GM23338 (cell line): Measurements from ENCODE around the gene IFITM10.

Experiments used
- CREB1 ChIP-seq: fragments of 250-450 bp; sonication (Bioruptor Pico); IDR thresholded peaks from 2 replicates; pipeline ENCODE4 v1.5.0; 2020; ENCODE audit warnings: low read depth, mild to moderate bottlenecking, moderate library complexity
- EZH2 ChIP-seq: fragments of 200-600 bp; sonication (generic); IDR thresholded peaks from one replicate; pipeline ENCODE4 v1.8.0; 2017; ENCODE audit warnings: antibody characterized with exemption, mild to moderate bottlenecking, low read depth; ENCODE audit not compliant: unreplicated experiment
- EZH2phosphoT487 ChIP-seq: fragments of 200-600 bp; sonication (generic); IDR thresholded peaks from one replicate; pipeline ENCODE4 v1.8.1; 2018; ENCODE audit warnings: antibody characterized with exemption; ENCODE audit not compliant: unreplicated experiment
- JUNB ChIP-seq: IDR thresholded peaks from one replicate; pipeline ENCODE4 v1.6.1; 2016; ENCODE audit warnings: antibody characterized with exemption; ENCODE audit not compliant: unreplicated experiment
- NANOG ChIP-seq: IDR thresholded peaks from 2 replicates; pipeline ENCODE4 v1.6.1; 2016; ENCODE audit warnings: antibody characterized with exemption, borderline replicate concordance
- POLR2AphosphoS5 ChIP-seq: IDR thresholded peaks from 2 replicates; pipeline ENCODE4 v1.6.1; 2016; ENCODE audit warnings: antibody characterized with exemption, low read depth
- STAT1 ChIP-seq: IDR thresholded peaks from one replicate; pipeline ENCODE4 v1.6.1; 2016; ENCODE audit warnings: antibody characterized with exemption; ENCODE audit not compliant: unreplicated experiment
- ZNF114 ChIP-seq: fragments of 250-450 bp; sonication (Bioruptor Pico); IDR thresholded peaks from 2 replicates; pipeline ENCODE4 v1.5.0; 2020; ENCODE audit warnings: mild to moderate bottlenecking, moderate library complexity
- ZNF331 ChIP-seq: fragments of 250-450 bp; sonication (Bioruptor Pico); IDR thresholded peaks from 2 replicates; pipeline ENCODE4 v1.5.0; 2020; ENCODE audit warnings: low read depth, mild to moderate bottlenecking, moderate library complexity
- TF ChIP-seq, protein P1 (sequence below), 2 experiments: fragments of 200-600 bp in 1 of 2; sonication (generic) in 1 of 2; conservative IDR thresholded peaks; 2 replicates each; pipeline versions ENCODE4 v1.5.1 to v1.6.1; 2016 to 2017; ENCODE audit warnings: antibody characterized with exemption in 2 of 2, low read depth in 2 of 2, mild to moderate bottlenecking in 2 of 2, moderate library complexity in 1 of 2
- TF ChIP-seq, protein P2 (sequence below): IDR thresholded peaks from one replicate; pipeline ENCODE4 v1.6.1; 2018; ENCODE audit warnings: antibody characterized with exemption; ENCODE audit not compliant: unreplicated experiment
- TF ChIP-seq, protein P3 (sequence below): IDR thresholded peaks from 2 replicates; pipeline ENCODE4 v1.6.1; 2016; ENCODE audit warnings: antibody characterized with exemption
- TF ChIP-seq, protein P4 (sequence below): fragments of 250-450 bp; sonication (Bioruptor Pico); IDR thresholded peaks from 2 replicates; pipeline ENCODE4 v1.5.0; 2020; ENCODE audit warnings: mild to moderate bottlenecking, moderate library complexity

DNA sequence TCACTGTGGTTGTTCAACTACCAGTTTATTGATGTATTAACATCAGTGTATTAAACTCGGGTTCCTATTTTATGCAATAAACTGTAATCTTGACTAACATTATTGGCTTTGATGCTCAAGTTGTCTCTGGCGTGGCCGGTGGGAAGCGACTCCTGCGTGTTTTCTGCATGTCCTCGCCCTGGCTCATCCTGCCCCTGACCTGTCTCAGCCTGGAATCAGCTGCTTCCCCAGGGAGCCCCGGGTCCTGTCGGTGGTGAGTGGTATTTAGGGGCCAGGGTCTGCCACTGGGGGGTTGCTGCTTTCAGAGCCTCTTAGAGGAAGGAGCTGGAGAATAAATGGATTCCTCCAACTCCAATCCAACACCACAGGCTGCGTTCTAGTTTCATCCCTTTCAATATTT, 22.5 kb downstream of the IFITM10 start:
- TF ChIP-seq EZH2, result no peak
- TF ChIP-seq, protein P1, sequence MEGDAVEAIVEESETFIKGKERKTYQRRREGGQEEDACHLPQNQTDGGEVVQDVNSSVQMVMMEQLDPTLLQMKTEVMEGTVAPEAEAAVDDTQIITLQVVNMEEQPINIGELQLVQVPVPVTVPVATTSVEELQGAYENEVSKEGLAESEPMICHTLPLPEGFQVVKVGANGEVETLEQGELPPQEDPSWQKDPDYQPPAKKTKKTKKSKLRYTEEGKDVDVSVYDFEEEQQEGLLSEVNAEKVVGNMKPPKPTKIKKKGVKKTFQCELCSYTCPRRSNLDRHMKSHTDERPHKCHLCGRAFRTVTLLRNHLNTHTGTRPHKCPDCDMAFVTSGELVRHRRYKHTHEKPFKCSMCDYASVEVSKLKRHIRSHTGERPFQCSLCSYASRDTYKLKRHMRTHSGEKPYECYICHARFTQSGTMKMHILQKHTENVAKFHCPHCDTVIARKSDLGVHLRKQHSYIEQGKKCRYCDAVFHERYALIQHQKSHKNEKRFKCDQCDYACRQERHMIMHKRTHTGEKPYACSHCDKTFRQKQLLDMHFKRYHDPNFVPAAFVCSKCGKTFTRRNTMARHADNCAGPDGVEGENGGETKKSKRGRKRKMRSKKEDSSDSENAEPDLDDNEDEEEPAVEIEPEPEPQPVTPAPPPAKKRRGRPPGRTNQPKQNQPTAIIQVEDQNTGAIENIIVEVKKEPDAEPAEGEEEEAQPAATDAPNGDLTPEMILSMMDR (conservative IDR thresholded peaks at IDR 0.05; ENCODE audit: low read depth in 2 of 2), result no peak
- TF ChIP-seq CREB1 (CRISPR knock-in tag), result no peak
- no peak for TF ChIP-seq POLR2AphosphoS5
- TF ChIP-seq EZH2phosphoT487, result no peak
- no peak for TF ChIP-seq ZNF331 (CRISPR knock-in tag)
- TF ChIP-seq, protein P2, sequence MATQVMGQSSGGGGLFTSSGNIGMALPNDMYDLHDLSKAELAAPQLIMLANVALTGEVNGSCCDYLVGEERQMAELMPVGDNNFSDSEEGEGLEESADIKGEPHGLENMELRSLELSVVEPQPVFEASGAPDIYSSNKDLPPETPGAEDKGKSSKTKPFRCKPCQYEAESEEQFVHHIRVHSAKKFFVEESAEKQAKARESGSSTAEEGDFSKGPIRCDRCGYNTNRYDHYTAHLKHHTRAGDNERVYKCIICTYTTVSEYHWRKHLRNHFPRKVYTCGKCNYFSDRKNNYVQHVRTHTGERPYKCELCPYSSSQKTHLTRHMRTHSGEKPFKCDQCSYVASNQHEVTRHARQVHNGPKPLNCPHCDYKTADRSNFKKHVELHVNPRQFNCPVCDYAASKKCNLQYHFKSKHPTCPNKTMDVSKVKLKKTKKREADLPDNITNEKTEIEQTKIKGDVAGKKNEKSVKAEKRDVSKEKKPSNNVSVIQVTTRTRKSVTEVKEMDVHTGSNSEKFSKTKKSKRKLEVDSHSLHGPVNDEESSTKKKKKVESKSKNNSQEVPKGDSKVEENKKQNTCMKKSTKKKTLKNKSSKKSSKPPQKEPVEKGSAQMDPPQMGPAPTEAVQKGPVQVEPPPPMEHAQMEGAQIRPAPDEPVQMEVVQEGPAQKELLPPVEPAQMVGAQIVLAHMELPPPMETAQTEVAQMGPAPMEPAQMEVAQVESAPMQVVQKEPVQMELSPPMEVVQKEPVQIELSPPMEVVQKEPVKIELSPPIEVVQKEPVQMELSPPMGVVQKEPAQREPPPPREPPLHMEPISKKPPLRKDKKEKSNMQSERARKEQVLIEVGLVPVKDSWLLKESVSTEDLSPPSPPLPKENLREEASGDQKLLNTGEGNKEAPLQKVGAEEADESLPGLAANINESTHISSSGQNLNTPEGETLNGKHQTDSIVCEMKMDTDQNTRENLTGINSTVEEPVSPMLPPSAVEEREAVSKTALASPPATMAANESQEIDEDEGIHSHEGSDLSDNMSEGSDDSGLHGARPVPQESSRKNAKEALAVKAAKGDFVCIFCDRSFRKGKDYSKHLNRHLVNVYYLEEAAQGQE, result no peak
- no peak for TF ChIP-seq ZNF114 (CRISPR knock-in tag)
- TF ChIP-seq JUNB, result no peak
- TF ChIP-seq, protein P3, sequence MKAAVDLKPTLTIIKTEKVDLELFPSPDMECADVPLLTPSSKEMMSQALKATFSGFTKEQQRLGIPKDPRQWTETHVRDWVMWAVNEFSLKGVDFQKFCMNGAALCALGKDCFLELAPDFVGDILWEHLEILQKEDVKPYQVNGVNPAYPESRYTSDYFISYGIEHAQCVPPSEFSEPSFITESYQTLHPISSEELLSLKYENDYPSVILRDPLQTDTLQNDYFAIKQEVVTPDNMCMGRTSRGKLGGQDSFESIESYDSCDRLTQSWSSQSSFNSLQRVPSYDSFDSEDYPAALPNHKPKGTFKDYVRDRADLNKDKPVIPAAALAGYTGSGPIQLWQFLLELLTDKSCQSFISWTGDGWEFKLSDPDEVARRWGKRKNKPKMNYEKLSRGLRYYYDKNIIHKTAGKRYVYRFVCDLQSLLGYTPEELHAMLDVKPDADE, result no peak
- no peak for TF ChIP-seq NANOG
- TF ChIP-seq, protein P4, sequence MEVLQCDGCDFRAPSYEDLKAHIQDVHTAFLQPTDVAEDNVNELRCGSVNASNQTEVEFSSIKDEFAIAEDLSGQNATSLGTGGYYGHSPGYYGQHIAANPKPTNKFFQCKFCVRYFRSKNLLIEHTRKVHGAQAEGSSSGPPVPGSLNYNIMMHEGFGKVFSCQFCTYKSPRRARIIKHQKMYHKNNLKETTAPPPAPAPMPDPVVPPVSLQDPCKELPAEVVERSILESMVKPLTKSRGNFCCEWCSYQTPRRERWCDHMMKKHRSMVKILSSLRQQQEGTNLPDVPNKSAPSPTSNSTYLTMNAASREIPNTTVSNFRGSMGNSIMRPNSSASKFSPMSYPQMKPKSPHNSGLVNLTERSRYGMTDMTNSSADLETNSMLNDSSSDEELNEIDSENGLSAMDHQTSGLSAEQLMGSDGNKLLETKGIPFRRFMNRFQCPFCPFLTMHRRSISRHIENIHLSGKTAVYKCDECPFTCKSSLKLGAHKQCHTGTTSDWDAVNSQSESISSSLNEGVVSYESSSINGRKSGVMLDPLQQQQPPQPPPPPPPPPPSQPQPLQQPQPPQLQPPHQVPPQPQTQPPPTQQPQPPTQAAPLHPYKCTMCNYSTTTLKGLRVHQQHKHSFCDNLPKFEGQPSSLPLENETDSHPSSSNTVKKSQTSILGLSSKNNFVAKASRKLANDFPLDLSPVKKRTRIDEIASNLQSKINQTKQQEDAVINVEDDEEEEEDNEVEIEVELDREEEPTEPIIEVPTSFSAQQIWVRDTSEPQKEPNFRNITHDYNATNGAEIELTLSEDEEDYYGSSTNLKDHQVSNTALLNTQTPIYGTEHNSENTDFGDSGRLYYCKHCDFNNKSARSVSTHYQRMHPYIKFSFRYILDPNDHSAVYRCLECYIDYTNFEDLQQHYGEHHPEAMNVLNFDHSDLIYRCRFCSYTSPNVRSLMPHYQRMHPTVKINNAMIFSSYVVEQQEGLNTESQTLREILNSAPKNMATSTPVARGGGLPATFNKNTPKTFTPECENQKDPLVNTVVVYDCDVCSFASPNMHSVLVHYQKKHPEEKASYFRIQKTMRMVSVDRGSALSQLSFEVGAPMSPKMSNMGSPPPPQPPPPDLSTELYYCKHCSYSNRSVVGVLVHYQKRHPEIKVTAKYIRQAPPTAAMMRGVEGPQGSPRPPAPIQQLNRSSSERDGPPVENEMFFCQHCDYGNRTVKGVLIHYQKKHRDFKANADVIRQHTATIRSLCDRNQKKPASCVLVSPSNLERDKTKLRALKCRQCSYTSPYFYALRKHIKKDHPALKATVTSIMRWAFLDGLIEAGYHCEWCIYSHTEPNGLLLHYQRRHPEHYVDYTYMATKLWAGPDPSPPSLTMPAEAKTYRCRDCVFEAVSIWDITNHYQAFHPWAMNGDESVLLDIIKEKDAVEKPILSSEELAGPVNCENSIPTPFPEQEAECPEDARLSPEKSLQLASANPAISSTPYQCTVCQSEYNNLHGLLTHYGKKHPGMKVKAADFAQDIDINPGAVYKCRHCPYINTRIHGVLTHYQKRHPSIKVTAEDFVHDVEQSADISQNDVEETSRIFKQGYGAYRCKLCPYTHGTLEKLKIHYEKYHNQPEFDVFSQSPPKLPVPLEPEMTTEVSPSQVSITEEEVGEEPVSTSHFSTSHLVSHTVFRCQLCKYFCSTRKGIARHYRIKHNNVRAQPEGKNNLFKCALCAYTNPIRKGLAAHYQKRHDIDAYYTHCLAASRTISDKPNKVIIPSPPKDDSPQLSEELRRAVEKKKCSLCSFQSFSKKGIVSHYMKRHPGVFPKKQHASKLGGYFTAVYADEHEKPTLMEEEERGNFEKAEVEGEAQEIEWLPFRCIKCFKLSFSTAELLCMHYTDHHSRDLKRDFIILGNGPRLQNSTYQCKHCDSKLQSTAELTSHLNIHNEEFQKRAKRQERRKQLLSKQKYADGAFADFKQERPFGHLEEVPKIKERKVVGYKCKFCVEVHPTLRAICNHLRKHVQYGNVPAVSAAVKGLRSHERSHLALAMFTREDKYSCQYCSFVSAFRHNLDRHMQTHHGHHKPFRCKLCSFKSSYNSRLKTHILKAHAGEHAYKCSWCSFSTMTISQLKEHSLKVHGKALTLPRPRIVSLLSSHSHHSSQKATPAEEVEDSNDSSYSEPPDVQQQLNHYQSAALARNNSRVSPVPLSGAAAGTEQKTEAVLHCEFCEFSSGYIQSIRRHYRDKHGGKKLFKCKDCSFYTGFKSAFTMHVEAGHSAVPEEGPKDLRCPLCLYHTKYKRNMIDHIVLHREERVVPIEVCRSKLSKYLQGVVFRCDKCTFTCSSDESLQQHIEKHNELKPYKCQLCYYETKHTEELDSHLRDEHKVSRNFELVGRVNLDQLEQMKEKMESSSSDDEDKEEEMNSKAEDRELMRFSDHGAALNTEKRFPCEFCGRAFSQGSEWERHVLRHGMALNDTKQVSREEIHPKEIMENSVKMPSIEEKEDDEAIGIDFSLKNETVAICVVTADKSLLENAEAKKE (CRISPR knock-in tag), result no peak
- no peak for TF ChIP-seq STAT1
